ENCODE measurements around the gene RGS1. TPM values are rescaled to one million over a fixed set of nuclear protein-coding genes. Genes with fewer than 3 reads are reported as not detected.

The RGS1 gene
- total and polyA plus RNA-seq, 2 of the 8 experiments (the other 6 are each of a cell fraction or from before 2014, with no cell fraction given): not detected

DNA sequence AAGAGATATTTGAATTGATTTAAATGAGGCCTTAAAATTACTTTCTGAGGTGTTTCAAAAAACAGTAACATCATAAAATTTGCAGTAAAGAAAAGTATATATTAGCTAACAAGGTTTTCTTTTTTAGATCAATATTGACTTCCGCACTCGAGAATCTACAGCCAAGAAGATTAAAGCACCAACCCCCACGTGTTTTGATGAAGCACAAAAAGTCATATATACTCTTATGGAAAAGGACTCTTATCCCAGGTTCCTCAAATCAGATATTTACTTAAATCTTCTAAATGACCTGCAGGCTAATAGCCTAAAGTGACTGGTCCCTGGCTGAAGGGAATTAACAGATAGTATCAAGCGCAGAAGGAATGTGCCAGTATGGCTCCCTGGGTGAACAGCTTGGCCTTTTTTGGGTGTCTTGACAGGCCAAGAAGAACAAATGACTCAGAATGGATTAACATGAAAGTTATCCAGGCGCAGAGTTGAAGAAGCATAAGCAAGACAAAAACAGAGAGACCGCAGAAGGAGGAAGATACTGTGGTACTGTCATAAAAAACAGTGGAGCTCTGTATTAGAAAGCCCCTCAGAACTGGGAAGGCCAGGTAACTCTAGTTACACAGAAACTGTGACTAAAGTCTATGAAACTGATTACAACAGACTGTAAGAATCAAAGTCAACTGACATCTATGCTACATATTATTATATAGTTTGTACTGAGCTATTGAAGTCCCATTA is 3.6 kb downstream of the RGS1 start (continued):
- TF ChIP-seq, protein P1, sequence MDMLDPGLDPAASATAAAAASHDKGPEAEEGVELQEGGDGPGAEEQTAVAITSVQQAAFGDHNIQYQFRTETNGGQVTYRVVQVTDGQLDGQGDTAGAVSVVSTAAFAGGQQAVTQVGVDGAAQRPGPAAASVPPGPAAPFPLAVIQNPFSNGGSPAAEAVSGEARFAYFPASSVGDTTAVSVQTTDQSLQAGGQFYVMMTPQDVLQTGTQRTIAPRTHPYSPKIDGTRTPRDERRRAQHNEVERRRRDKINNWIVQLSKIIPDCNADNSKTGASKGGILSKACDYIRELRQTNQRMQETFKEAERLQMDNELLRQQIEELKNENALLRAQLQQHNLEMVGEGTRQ (IDR thresholded peaks at IDR 0.05; ENCODE audit: low read length): no peak
- no peak for TF ChIP-seq YY1 (IDR thresholded peaks at IDR 0.05; ENCODE audit: low read depth, low read length)
- no peak for TF ChIP-seq BCL11A (IDR thresholded peaks at IDR 0.05; ENCODE audit: low read depth in 2 of 2, low read length in 2 of 2)
- TF ChIP-seq EZH2 (IDR thresholded peaks at IDR 0.05; ENCODE audit: low read depth, low read length, severe bottlenecking): no peak
- no peak for TF ChIP-seq BACH1 (IDR thresholded peaks at IDR 0.05; ENCODE audit: low read length)
- no peak for TF ChIP-seq NANOG (IDR thresholded peaks at IDR 0.05; ENCODE audit: insufficient read depth, low read depth, low read length, poor library complexity, severe bottlenecking)
- no peak for TF ChIP-seq CEBPB (IDR thresholded peaks at IDR 0.05; ENCODE audit: low read depth, low read length)
- TF ChIP-seq SIX5 (IDR thresholded peaks at IDR 0.05; ENCODE audit: low read depth, low read length): no peak
